ENCODE measurements around the gene GPR84. TPM values are rescaled to one million over a fixed set of nuclear protein-coding genes. Genes with fewer than 3 reads are reported as not detected.

GPR84 gene
- total and polyA plus RNA-seq, 9 of the 15 experiments (the other 6 are each of a cell fraction or from before 2014, with no cell fraction given): 0.07 to 0.18 (median 0.11) TPM; not detected in 5

DNA sequence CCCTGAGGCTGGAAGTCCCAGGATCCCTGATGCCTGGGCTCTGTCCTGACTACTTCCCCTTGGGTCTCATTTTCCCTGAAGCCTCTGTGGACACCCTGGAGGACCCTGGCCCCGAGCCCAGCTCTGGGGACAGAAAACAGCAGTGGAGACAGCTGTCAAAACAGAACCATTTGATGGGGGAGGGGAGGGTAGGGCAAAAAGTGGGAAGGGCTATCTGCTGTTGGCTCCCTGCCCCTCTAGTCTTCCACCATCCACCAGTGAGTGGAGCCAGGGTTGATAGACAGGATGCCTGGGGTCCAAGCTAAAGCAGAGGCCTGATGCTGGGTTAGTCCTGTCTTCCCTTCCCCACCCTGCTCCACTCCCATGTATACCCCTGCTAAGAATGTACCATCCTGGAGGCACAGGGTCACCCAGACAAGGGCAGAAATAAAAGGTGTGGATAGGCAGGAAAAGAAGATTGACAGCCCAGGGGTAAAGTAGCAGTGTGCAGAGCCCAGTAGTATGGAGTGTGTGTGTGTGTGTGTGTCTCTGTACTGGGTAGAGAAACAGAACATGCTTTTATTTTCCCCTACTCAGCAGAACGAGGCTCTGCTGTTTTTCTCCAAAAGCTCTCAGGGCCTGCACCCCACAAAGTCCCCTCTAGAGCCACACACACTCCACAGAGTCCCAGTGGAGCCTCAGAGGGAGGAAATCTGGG, 10.4 kb upstream of the GPR84 start (continued):
- TF ChIP-seq, protein P1, sequence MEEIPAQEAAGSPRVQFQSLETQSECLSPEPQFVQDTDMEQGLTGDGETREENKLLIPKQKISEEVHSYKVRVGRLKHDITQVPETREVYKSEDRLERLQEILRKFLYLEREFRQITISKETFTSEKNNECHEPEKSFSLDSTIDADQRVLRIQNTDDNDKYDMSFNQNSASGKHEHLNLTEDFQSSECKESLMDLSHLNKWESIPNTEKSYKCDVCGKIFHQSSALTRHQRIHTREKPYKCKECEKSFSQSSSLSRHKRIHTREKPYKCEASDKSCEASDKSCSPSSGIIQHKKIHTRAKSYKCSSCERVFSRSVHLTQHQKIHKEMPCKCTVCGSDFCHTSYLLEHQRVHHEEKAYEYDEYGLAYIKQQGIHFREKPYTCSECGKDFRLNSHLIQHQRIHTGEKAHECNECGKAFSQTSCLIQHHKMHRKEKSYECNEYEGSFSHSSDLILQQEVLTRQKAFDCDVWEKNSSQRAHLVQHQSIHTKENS (CRISPR knock-in tag; IDR thresholded peaks at IDR 0.05): no peak
- TF ChIP-seq BRCA1 (IDR thresholded peaks at IDR 0.05): no peak
- no peak for TF ChIP-seq BRCA1 (CRISPR knock-in tag; IDR thresholded peaks at IDR 0.05)
- TF ChIP-seq C11orf30 (IDR thresholded peaks at IDR 0.05; ENCODE audit: low read depth): peak; percentile 65
- TF ChIP-seq POLR2AphosphoS5 (IDR thresholded peaks at IDR 0.05; ENCODE audit: control insufficient read depth, insufficient read depth, low read depth, low read length): peak; percentile 29; the same call in 1 of the 2 replicates

GRCh38 chr12:54373649-54374561, 9.6 kb upstream of the GPR84 start:
- H3K27ac ChIP-seq (ENCODE audit: extremely low read depth, low read depth, low read length): no peak overlapping the region
- in situ Hi-C loops (cut with MboI): no loop called here
- TF ChIP-seq ASH1L (IDR thresholded peaks at IDR 0.05; ENCODE audit: borderline replicate concordance, low read depth, partially characterized antibody): no peak
- TF ChIP-seq TFAM (CRISPR knock-in tag; conservative IDR thresholded peaks at IDR 0.05): no peak
- no peak for TF ChIP-seq SAFB2 (IDR thresholded peaks at IDR 0.05; ENCODE audit: borderline replicate concordance, low read depth, low read length, severe bottlenecking)
- TF ChIP-seq HNRNPK (IDR thresholded peaks at IDR 0.05; ENCODE audit: low read depth, low read length, poor library complexity, severe bottlenecking): no peak
- no peak for TF ChIP-seq MYNN (IDR thresholded peaks at IDR 0.05)
- no peak for TF ChIP-seq MYNN (CRISPR knock-in tag; IDR thresholded peaks at IDR 0.05)
- TF ChIP-seq TCF15 (CRISPR knock-in tag; IDR thresholded peaks at IDR 0.05): no peak
- no peak for TF ChIP-seq YY1 (IDR thresholded peaks at IDR 0.05; ENCODE audit: borderline replicate concordance in 1 of 3, control insufficient read depth in 1 of 3, extremely low read depth in 1 of 3, insufficient read depth in 3 of 3, insufficient read length in 1 of 3, insufficient replicate concordance in 2 of 3, low read depth in 1 of 3, low read length in 2 of 3)
- no peak for TF ChIP-seq TCF7L2 (IDR thresholded peaks at IDR 0.05; ENCODE audit: low read depth, low read length)
- TF ChIP-seq ZNF444 (CRISPR knock-in tag; IDR thresholded peaks at IDR 0.05): no peak
- no peak for TF ChIP-seq SMARCE1 (IDR thresholded peaks at IDR 0.05)
- TF ChIP-seq POLR2B (IDR thresholded peaks at IDR 0.05; ENCODE audit: low read depth, partially characterized antibody): no peak
- no peak for TF ChIP-seq ZFX (CRISPR knock-in tag; IDR thresholded peaks at IDR 0.05)
- TF ChIP-seq MCM7 (IDR thresholded peaks at IDR 0.05): no peak

More at GRCh38 chr12:54373649-54374561, 9.6 kb upstream of the GPR84 start:
- H3K27me3 ChIP-seq (ENCODE audit: control insufficient read depth in 2 of 2, insufficient read depth in 2 of 2, low read length in 2 of 2): no peaks in the 10 kb centered on the region
- DNase-seq (ENCODE audit: extremely low read depth in 1 of 4, low spot score in 3 of 4): no peak
- peak overlapping the region in 1 of 2 experiments; percentile 78; a peak in 1 of 4 replicates for H3K9ac ChIP-seq (ENCODE audit: insufficient read depth in 1 of 2, low read depth in 2 of 2, low read length in 2 of 2)
- intact Hi-C loops (cut with micrococcal nuclease): no loop called here
- no TSS peak for BruUV-seq (replicated peaks)
- H3K9me3 ChIP-seq (replicated peaks; ENCODE audit: control insufficient read depth, insufficient read depth, low read depth, low read length): no peaks in the 10 kb centered on the region
- peaks cover 33% of the 10 kb centered on the region for H3K79me2 ChIP-seq (ENCODE audit: control insufficient read depth, insufficient read depth, low read length)
- FAIRE-seq: no peak
- CTCF ChIA-PET (ENCODE audit: low intra/inter-chr PET ratio): no interaction called here
- H3K36me3 ChIP-seq (ENCODE audit: control insufficient read depth, insufficient read depth, low read length): peaks cover 82% of the 10 kb centered on the region; the same call in 2 of the 3 replicates
- H3K4me2 ChIP-seq (ENCODE audit: insufficient read depth, low read length): 0 out of 2 replicates have a peak overlapping the region, but pooled peaks have one; percentile 11
- no peak overlapping the region for H2AFZ ChIP-seq (ENCODE audit: low read depth, low read length)
- H3K9me1 ChIP-seq (ENCODE audit: control insufficient read depth, insufficient read depth, low read length): peaks cover 8% of the 10 kb centered on the region
- POLR2A ChIA-PET: no interaction called here
- ATAC-seq: no peak
- H3K4me1 ChIP-seq (replicated peaks in 1 of 2; ENCODE audit: control insufficient read depth in 2 of 2, insufficient read depth in 2 of 2, low read length in 2 of 2): peaks cover 52 to 57% of the 10 kb centered on the region in 2 experiments
- WGBS (ENCODE audit: insufficient coverage, low coverage, missing lambda C conversion rate): 89% methylated on average over 10 of the region's 10 CpGs
- no peak overlapping the region for H3K4me3 ChIP-seq
- peaks cover 7% of the 10 kb centered on the region; the same call in 1 of the 2 replicates for H4K20me1 ChIP-seq (replicated peaks; ENCODE audit: control insufficient read depth, insufficient read depth, low read length)

Data from K562 (cell line).